ENCODE measurements around the gene ANTXRL.
A peak's percentile ranks its signal among the peaks of the same experiment; 100 is the strongest.
"Not testable (repeated sequence)": the region's sequence is repeated elsewhere in the genome, so short reads cannot be mapped to it uniquely, and the experiment has no call there.

The ANTXRL gene

DNA sequence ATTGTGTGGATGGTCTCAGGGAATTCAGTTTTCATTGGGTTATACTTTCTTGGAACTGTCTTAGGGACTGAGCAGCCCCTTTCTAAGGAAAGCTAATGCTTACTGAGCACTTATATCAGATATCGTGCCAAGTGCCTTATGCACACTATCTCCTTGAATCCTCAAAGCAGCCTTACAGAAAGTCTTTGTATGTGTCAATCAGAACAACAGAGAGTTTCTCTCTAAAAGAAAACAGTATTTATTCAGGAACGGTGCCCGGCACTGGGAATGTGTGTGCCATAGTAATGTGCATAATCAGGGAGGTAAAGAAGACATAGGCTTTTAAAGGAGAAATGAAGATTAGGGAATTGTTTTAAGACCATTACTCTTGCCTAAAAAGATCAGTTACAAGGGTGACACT lies 17.3 kb downstream of the ANTXRL start:
- intact Hi-C loops (cut with DNase I): no loop called here
- DNase-seq: peak in 1 of 10 donors; percentile 8

DNA sequence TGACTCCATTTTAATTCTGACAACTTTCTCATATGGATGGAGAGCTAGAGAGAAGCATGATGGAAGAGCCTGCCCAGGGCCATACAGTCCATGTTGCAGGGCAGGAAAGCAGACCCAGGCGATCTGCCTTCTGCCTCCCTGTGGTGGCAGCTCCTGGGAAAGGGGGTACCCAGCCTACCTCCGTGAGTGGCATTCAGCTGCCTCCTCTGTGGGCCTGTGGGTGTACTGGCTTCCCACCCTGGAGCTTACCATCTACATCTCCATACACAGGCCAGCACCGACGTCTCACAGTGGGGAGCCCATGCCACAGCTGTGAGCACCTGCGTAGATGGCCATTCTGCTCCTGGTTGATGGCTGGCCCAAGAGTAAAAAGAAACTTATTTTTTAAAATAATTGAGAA lies 17.9 kb downstream of the ANTXRL start:
- DNase-seq: peak in 2 of 10 donors; percentile 12 to 72
- intact Hi-C loops (cut with DNase I): not testable (repeated sequence)

- intact Hi-C loops (cut with DNase I): no loop called here
- peak in 4 of 10 donors; percentile 20 to 84 (median 72) for DNase-seq
Measured at GRCh38 chr10:46305079-46305818, 18.5 kb downstream of the ANTXRL start.

DNA sequence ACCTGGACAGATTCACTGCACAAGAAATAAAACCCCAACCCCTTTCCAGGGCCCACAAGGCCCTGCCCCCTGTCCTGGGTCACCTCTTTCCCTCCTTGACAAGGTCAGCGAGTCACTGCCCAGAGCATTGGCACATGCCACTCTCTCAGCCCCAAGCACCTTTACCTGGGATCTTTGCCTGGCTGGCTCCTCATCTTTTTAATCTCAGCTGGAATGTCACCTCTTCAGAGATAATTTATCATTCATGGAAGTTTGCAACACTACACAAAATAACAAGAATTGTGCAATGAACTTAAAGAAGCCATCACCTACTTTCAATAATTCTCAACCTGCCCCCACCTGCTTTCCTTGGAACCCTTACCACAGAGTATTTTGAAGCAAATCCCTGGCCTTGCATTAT lies 19.2 kb downstream of the ANTXRL start:
- intact Hi-C loops (cut with DNase I): no loop called here
- no peak for DNase-seq

- DNase-seq: peak in 3 of 10 donors; percentile 12 to 65 (median 25)
- intact Hi-C loops (cut with DNase I): no loop called here
Measured at GRCh38 chr10:46306516-46307184, 19.9 kb downstream of the ANTXRL start.

DNA sequence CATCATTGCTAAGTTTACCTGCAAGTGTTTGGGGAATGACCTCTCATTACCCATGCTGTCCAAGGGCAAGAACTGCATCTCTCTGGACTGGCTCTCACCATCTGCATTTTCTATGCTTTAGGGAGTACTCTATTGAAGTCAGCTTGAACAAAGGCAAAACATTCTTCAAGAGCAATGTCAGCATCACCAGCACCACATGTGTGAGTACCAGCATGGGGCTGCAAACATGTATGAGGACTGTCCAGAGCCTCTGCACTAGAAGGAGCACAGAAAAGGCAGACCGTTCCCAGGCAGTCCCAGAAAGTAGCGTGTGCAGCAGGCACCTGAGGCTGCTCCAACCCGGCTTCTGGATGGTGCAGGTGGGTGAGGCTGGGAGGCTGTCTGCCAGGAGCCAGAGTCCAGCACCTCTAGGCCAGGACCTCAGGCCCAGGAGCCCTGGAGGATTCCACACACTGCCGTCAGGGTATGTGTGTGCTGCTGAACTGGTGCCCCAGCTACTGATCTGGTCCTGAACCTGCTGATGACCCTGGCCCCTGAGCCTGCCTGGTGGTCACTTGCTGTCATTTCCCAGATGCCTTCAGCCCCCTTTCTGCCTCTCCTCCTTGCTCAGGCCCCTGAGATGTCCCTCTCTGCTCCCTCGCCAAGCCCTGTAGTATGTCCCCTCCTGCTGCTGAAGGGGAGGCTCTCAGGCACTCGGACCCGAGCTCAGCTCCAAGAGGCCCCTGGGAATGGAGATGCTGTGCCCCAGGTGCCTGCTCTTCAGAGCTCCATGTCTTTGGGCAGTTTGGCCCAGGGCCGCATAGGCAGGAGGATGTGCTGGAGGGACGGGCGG lies 20.7 kb downstream of the ANTXRL start:
- peak in 3 of 10 donors; percentile 5 to 68 (median 24) for DNase-seq
- intact Hi-C loops (cut with DNase I): no loop called here

GRCh38 chr10:46308113-46308415 lies 21.3 kb downstream of the ANTXRL start:
- peak in 3 of 10 donors; percentile 4 to 32 (median 24) for DNase-seq
- intact Hi-C loops (cut with DNase I): no loop called here

GRCh38 chr10:46308666-46309450 lies 22.1 kb downstream of the ANTXRL start:
- intact Hi-C loops (cut with DNase I): no loop called here
- DNase-seq: peak in 3 of 10 donors; percentile 22 to 80 (median 47)

- intact Hi-C loops (cut with DNase I): no loop called here
Measured at GRCh38 chr10:46309511-46310142, 22.8 kb downstream of the ANTXRL start.

DNA sequence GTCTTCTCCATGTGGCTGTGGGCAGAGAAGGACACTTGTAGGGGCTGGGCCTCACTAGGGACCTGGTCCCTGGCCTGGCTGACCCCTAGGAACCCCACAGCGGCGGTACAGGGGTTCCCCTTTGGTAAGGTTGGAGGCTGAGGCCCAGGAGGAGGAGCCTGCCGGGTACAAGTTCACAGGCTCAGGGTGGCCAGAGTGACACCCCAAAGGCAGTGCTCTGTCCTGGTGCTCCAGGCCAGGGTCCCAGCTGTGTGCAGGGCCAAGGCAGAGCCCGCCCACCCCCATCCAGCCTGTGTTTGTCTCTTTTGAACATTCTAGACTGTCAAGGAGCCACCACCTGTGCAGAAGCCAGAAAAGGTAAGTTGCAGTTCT lies 23.3 kb downstream of the ANTXRL start:
- intact Hi-C loops (cut with DNase I): no loop called here
- peak in 4 of 10 donors; percentile 3 to 68 (median 34) for DNase-seq

More at GRCh38 chr10:46309511-46310142, 22.8 kb downstream of the ANTXRL start:
- DNase-seq: peak in 4 of 10 donors; percentile 11 to 73 (median 17)

DNA sequence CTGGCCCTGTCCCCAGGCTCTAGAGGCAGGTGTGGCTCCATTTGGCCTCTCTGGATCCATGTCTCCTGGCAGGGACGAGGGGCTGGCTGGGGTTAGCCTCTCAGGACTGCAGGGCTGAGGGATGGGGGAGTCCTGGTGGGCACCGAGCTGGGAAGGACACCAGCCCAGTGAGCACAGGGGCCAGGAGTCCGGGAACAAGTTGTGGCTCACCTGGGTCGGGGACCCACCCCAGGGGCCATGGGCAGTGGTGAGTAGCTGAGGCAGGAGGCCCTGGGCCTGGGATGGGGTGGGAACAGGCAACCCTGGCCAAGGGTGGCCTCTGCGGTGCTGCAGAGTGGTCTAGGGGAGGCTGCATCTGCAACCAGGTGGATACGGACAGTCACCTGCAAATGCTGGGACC lies 24.1 kb downstream of the ANTXRL start:
- intact Hi-C loops (cut with DNase I): no loop called here
- DNase-seq: peak in 4 of 10 donors; percentile 3 to 52 (median 36)

DNA sequence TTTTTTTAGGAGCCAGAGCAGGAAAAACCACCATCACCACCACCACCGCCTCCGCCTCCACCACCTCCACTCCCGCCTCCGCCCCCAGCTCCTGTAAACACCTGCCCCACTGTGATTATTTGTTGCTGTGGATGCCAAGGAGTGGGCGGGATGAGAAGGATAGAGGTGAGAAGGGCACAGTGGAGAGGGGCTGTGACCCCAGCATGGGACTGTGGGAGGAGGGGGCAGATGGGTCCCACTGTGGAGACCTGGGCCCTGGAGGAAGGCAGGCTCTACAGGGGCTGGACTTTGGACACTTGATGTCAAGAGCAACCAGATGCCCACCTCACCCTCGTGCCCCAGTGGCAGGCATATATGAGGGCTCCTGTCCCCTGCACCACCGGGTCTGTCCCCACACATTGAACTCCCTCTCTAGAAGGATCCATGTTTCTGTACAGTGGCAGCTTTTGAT lies 24.7 kb downstream of the ANTXRL start:
- DNase-seq: peak in 3 of 10 donors; percentile 21 to 71 (median 32)
- intact Hi-C loops (cut with DNase I): no loop called here

- peak in 2 of 10 donors; percentile 5 to 55 for DNase-seq
- intact Hi-C loops (cut with DNase I): not testable (repeated sequence)
Measured at GRCh38 chr10:46311961-46312431, 25.2 kb downstream of the ANTXRL start.

GRCh38 chr10:46312953-46313352 lies 26.2 kb downstream of the ANTXRL start:
- intact Hi-C loops (cut with DNase I): no loop called here
- peak in 2 of 10 donors; percentile 11 to 68 for DNase-seq

- DNase-seq: peak in 2 of 10 donors; percentile 10 to 52
- intact Hi-C loops (cut with DNase I): no loop called here
Measured at GRCh38 chr10:46314071-46314470, 27.3 kb downstream of the ANTXRL start.

GRCh38 chr10:46315071-46315860 lies 28.5 kb downstream of the ANTXRL start:
- peak in 2 of 10 donors; percentile 7 to 67 for DNase-seq
- intact Hi-C loops (cut with DNase I): not testable (repeated sequence)

GRCh38 chr10:46317370-46317769 lies 30.6 kb downstream of the ANTXRL start:
- intact Hi-C loops (cut with DNase I): no loop called here
- DNase-seq: peak in 3 of 10 donors; percentile 1 to 29 (median 25)

DNA sequence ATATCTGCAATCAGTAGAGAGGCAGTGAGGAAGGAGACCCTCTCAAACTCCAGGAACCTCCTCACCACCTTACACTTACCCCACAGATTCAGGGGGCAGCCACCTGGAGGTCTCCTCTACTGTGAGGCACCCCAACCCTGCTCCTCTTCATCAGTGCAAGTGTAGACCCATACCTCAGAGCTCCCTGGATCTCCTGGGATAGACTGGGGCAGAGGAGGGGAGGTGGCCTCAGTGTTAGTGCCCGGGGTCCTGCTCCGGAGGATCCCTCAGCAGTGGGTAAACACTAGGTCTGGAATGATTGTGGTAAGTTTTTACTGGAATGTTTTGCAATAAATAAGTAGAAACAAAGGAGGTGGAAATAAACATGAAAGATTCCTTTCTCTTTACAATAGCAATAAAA lies 31.1 kb downstream of the ANTXRL start:
- DNase-seq: peak in 1 of 10 donors; percentile 22
- intact Hi-C loops (cut with DNase I): no loop called here

DNA sequence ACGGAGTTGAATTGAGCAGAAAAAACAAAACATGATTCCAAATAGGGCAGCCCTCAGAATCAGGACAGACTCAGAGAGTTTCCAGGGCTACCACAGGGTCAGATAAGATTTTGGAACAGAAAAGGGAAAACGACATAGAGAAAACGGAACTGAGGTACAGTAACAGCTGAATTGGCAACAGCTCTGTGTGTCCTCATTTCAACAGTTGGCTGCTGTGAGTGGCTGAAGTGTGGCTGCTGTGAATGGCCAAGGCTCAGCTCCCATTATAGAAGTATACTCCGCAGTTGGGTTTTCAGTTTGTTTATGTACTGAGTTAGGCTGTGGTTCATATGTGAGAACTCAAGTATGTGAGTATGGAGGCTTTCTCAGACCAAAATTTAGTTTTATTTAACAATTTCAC lies 32.0 kb downstream of the ANTXRL start:
- DNase-seq: no peak
- intact Hi-C loops (cut with DNase I): no loop called here
